ENCODE measurements around the gene MIOX. TPM values are rescaled to one million over a fixed set of nuclear protein-coding genes. Genes with fewer than 3 reads are reported as not detected.

MIOX gene
- total RNA-seq, 1 donor from 2014 or later: 0.99 TPM

GRCh38 chr22:50467773-50468440, 18.8 kb upstream of the MIOX start:
- no peak for DNase-seq (ENCODE audit: low spot score)
- H3K27ac Mint-ChIP-seq (ENCODE audit: unreplicated experiment): no peak overlapping the region
- peaks cover 22% of the 10 kb centered on the region for H3K4me1 Mint-ChIP-seq (ENCODE audit: low read depth)
- no peak overlapping the region for H3K4me3 Mint-ChIP-seq (ENCODE audit: unreplicated experiment)
- no peaks in the 10 kb centered on the region for H3K9me3 Mint-ChIP-seq (ENCODE audit: low read depth)
- H3K27me3 Mint-ChIP-seq (ENCODE audit: low read depth): no peaks in the 10 kb centered on the region
- TF ChIP-seq, protein P1, sequence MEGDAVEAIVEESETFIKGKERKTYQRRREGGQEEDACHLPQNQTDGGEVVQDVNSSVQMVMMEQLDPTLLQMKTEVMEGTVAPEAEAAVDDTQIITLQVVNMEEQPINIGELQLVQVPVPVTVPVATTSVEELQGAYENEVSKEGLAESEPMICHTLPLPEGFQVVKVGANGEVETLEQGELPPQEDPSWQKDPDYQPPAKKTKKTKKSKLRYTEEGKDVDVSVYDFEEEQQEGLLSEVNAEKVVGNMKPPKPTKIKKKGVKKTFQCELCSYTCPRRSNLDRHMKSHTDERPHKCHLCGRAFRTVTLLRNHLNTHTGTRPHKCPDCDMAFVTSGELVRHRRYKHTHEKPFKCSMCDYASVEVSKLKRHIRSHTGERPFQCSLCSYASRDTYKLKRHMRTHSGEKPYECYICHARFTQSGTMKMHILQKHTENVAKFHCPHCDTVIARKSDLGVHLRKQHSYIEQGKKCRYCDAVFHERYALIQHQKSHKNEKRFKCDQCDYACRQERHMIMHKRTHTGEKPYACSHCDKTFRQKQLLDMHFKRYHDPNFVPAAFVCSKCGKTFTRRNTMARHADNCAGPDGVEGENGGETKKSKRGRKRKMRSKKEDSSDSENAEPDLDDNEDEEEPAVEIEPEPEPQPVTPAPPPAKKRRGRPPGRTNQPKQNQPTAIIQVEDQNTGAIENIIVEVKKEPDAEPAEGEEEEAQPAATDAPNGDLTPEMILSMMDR (IDR thresholded peaks at IDR 0.05): no peak
- H3K36me3 Mint-ChIP-seq (ENCODE audit: low read depth): peaks cover 15% of the 10 kb centered on the region

GRCh38 chr22:50468626-50469025, 18.0 kb upstream of the MIOX start:
- Mint-ChIP-seq H3K4me1 (ENCODE audit: low read depth) (peaks cover 29% of the 10 kb centered on the region), H3K4me3 (ENCODE audit: unreplicated experiment) (no peak overlapping the region), H3K27ac (ENCODE audit: unreplicated experiment) (no peak overlapping the region), H3K36me3 (ENCODE audit: low read depth) (peaks cover 12% of the 10 kb centered on the region), H3K27me3 (ENCODE audit: low read depth) (no peaks in the 10 kb centered on the region), H3K9me3 (ENCODE audit: low read depth) (no peaks in the 10 kb centered on the region)
- TF ChIP-seq, protein P1 (IDR thresholded peaks at IDR 0.05): no peak
- no peak for DNase-seq (ENCODE audit: low spot score)

DNA sequence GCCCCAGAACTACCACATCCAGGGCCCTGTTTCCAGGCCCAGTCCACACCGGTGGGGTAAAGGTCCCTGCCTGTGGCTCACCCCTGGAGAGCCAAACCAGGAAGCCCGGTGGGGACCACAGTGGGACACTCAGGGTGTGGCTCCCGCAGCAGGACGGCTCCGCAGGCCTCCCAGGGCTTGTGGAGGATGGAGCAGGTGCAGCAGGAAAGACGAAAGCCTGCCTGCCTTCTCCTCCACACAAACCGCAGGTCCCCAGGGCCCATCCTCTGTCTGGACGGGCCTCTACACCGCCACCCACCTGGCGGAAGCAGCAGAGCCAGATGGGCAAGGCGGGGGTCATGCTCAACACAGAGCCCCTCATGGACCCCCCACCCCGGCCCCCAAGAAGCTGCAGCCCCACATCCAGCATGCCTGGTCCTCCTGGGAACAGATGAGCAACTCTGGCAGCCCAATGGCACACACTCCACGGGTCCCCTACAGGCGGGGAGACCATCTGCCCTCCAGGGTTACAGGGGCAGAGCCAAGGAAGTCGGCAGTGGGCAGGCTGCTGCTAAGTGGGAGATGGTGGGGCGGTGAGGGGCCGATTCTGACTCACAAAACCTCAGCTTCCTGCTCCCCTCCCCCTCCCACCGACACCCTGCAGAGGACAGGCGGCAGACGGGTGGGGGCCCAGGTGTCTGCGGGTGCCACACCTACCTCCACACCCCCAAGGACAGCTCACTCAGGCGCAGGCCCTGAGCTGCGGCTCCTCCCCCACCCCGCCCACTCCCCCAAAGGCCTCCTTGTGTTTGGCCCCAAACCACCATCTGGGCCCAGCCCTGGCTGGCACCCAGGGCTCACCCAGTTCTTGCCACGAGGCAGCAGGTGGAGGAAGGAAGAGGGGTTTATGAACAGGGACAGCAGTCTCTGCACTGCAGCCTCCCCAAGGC, 17.0 kb upstream of the MIOX start:
- no peaks in the 10 kb centered on the region for H3K27me3 Mint-ChIP-seq (ENCODE audit: low read depth)
- no peaks in the 10 kb centered on the region for H3K9me3 Mint-ChIP-seq (ENCODE audit: low read depth)
- DNase-seq (ENCODE audit: low spot score): no peak
- TF ChIP-seq, protein P1 (IDR thresholded peaks at IDR 0.05): no peak
- H3K27ac Mint-ChIP-seq (ENCODE audit: unreplicated experiment): no peak overlapping the region
- H3K36me3 Mint-ChIP-seq (ENCODE audit: low read depth): peaks cover 7% of the 10 kb centered on the region
- peaks cover 35% of the 10 kb centered on the region for H3K4me1 Mint-ChIP-seq (ENCODE audit: low read depth)
- H3K4me3 Mint-ChIP-seq (ENCODE audit: unreplicated experiment): no peak overlapping the region

- H3K4me1 Mint-ChIP-seq (ENCODE audit: low read depth): peaks cover 39% of the 10 kb centered on the region
- peaks cover 7% of the 10 kb centered on the region for H3K36me3 Mint-ChIP-seq (ENCODE audit: low read depth)
- H3K9me3 Mint-ChIP-seq (ENCODE audit: low read depth): no peaks in the 10 kb centered on the region
- no peak overlapping the region for H3K4me3 Mint-ChIP-seq (ENCODE audit: unreplicated experiment)
- H3K27ac Mint-ChIP-seq (ENCODE audit: unreplicated experiment): no peak overlapping the region
- TF ChIP-seq, protein P1 (IDR thresholded peaks at IDR 0.05): no peak
- DNase-seq (ENCODE audit: low spot score): no peak
- no peaks in the 10 kb centered on the region for H3K27me3 Mint-ChIP-seq (ENCODE audit: low read depth)
These were observed 16.2 kb upstream of the MIOX start for GRCh38 chr22:50470491-50470890.

GRCh38 chr22:50471197-50471847, 15.3 kb upstream of the MIOX start:
- Mint-ChIP-seq H3K27ac (ENCODE audit: unreplicated experiment) (no peak overlapping the region), H3K4me3 (ENCODE audit: unreplicated experiment) (no peak overlapping the region), H3K4me1 (ENCODE audit: low read depth) (peaks cover 40% of the 10 kb centered on the region), H3K9me3 (ENCODE audit: low read depth) (no peaks in the 10 kb centered on the region), H3K27me3 (ENCODE audit: low read depth) (no peaks in the 10 kb centered on the region), H3K36me3 (ENCODE audit: low read depth) (peaks cover 6% of the 10 kb centered on the region)
- TF ChIP-seq, protein P1 (IDR thresholded peaks at IDR 0.05): no peak
- no peak for DNase-seq (ENCODE audit: low spot score)
